ENCODE measurements around the gene SPDYC.
"Not testable (repeated sequence)": the region's sequence is repeated elsewhere in the genome, so short reads cannot be mapped to it uniquely, and the experiment has no call there.

SPDYC gene

DNA sequence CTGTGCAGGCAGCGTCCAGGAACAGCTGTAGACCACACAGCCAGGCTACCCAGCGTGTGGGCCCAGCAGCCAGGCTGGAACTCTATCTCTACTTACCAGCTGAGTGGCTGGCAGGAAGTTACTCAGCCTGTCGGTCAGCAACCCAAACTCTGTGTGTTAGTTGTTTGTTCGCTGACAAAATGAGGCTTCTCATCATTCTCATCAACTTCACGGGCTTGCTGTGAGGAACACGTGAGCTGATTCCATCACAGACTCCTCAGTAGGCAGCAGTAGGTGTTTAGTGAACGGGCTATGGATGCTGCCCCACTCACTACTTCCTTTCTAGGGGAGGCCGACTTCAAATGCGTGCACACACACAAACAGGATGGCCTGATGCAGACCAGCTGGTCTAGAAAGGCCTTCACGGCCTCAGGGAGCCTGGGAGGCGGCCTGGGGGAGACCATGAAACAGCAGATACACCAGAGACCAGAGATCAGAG, 830 bp upstream of the SPDYC start:
- no peak for DNase-seq (ENCODE audit: low read depth)

DNA sequence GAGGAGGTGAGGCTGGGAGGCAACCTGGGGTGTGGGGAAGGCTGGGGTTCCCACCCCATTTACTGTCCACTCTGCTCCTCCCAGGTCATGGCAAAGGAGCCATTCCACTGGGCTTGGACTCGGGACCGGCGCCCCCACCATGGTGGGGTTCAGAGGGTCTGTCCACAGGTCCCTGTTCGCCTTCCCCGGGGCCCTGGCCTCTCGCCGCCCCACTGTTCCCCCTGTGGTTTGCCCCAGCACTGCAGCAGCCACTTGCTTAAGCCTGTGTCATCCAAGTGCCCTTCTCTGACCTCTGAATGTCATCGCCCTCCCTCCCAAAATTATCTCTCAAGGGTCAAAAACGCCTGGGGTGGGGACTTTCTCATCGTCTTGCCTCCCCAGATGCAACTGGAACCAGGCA, 2.6 kb downstream of the SPDYC start:
- DNase-seq (ENCODE audit: low read depth), result no peak

DNA sequence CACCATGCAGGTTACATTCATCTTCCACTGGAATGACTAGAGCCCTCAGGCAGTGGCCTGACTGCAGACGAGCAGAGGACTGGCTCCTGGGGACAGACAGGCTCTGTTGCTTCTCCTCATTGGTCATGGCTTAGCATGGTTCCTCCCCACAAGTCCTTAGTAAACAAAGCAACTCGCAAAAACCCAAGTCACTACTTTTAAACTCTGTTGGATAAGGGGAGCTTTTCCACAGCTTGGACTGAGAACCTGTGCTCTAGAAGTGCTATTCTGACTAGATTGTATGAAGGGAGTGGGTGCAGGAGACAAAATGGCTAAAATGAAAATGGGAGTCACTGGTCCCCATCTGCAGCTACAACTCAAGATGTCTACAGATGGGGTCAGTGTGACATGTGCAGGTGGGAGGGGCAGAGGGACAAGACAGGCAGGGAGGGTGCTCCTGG, 4.6 kb downstream of the SPDYC start:
- DNase-seq (ENCODE audit: low read depth), result not testable (repeated sequence)

DNA sequence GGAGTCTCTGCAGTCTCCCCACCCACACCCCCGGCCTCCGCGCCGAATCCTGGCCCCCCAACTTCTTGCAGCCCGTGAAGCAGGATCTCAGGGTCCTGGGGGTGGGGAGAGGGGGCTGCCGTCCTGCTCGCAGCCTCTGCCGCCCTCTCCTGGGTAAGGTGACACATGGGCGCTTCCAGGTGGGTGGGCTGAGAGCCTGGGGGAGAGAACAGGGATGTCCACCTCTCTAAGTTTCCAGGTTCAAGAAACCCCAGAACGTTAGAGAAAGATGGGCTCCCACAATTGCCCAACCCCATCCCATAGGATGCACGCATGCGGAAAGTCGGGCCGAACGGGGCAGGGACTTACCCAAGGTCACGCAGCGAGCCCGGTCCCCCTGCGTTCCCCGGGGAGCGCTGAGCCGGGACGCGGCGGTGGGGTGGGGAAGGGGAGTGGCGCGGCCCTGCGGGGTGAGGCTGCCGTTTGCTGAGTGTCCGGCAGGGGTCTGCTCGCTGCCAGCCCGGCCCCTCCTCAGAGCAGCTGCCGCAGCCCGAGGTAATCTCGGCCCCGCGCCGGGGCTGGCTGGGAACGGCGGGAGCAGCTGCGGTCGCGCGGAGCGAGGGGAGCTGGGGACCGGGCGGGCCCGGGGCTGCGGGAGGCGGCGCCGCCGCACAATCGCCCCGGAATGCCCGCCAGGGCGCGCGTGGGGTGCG, 11.0 kb downstream of the SPDYC start:
- DNase-seq (ENCODE audit: low read depth), result peak; percentile 68

DNA sequence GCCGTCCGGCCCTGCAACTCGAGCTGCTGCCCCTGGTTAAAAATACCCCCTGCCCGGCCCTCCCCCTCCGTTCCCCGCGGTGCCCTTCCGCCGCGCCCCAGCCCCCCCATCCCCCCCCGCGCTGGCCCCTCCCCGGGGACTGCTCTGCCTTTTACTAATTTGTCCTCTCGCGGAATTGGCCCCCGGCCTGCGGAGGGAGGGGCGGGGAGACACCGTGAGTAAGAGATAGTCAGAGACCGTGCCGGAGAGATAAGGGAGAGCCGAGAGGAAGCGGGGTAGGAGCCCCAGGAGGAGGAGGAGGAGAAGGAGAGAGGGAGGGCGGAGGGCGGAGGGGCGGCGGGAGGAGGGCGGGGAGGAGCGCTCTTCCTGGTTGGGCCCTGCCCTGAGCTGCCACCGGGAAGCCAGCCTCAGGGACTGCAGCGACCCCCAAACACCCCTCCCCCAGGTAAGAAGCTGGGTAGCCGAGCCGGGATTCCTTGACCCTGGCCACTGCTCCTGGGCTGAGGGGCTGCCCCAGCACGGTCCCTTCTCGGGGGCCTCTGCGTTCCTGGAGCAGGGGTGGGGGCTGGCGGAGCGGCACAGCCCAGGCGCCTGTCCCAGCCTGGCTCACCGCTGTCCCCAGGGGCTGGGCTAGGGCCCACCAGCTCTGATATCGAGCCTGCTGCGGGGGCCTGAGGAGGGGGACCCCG, 11.7 kb downstream of the SPDYC start, which contains the start of gene CAPN1:
Gene CAPN1 (plus strand): TSS at position 360 of the 689 bp plus-strand sequence. CDS start 774 bp downstream, outside the sequence.
- DNase-seq (ENCODE audit: low read depth), result peak; percentile 74

DNA sequence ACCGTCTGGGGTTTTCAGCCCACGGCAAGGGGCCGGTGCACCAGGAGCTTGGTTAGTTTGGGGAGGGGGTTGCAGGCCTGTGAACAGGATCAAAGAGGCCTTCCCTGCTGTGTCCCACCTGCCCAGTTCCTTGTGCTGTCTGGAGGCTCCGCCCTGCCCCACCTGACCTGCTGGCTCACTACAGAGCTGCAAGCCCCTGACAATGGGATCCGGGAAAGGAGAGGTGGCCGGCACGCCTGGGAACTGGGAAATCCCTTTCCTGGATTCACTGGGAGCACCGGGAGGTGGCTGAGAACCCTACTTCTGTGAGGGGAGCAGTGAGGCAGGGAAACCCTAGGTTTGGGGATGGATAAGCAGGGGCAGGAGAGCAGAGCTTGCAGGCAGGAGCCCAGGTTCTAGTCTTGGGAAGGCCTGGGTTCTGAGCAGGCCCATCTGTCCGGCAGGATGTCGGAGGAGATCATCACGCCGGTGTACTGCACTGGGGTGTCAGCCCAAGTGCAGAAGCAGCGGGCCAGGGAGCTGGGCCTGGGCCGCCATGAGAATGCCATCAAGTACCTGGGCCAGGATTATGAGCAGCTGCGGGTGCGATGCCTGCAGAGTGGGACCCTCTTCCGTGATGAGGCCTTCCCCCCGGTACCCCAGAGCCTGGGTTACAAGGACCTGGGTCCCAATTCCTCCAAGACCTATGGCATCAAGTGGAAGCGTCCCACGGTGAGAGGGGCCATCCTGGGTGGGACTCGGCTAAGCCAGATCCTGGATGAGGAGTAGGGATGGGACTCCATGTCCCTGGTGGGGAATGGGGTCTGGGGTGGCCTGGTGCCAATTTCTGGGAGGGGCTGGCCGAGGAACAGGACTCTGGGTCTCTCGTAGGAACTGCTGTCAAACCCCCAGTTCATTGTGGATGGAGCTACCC, 12.5 kb downstream of the SPDYC start:
- no peak for DNase-seq (ENCODE audit: low read depth)

DNA sequence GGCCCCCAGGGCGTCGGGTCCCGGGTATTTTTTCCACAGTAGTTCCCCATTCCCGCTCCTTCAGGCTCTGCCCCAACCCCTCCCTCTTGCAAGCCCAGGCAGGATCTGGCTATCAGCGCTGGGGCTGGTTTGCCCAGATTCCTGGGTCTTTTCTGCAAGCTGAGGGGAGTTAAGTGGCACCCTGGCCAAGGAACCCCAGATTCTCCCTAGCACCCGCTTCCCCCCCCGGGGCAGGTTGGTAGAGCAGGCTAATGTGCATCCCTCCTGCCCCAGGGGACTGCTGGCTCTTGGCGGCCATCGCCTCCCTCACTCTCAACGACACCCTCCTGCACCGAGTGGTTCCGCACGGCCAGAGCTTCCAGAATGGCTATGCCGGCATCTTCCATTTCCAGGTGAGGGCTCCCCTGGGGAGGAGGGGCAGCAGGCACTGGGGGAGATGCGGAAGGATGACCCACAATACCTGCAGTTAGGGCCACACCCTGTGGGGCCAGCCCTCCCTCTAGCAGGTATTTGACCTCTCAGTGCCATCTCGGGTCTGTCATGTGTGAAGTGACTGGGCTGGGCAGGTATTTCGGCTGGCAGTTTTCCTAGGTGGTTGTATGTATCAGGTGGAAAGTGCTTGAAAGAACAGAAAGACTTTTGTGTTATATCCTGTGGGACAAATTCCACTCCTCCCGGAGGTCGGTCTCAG, 13.3 kb downstream of the SPDYC start:
- DNase-seq (ENCODE audit: low read depth), result no peak

DNA sequence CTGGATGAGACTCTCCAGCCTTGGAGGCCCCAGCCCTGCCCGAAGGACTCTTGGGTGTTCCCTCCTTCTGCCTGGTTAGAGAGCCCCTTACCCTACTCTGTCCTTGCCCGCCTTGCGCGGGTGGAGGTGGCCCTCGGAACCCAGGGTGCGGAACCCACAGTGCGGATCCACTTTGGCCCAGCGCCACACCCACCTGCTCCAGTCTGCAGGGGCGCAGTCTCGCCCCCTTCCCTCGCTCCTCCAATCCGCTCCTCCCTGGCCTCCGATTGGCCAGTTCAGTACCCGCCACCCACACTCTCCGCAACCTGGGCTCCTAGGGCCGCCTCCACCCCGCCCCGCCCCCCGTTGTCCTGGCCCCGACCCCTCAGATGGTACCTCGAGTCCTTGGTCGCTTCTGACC, 14.1 kb downstream of the SPDYC start:
- no peak for DNase-seq (ENCODE audit: low read depth)

DNA sequence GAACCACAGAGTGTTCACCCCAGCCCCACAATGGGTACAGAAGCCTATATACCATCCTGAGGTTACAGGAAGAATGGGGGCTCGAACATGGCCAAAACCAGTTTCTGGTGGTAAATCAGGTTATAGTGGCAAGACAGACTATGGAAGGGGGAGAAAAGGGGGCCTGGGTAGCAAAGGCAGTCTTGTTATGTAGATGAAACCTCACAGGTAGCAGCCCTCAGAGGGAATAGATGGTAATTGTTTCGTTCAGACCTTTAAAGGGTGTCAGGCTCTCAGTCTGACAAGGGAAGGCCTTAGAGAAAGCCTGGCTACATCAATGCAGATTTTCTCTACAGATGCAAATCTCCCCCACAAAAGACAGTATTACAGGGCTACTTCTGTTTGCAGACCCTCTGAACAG, 15.1 kb downstream of the SPDYC start:
- no peak for DNase-seq (ENCODE audit: low read depth)

DNA sequence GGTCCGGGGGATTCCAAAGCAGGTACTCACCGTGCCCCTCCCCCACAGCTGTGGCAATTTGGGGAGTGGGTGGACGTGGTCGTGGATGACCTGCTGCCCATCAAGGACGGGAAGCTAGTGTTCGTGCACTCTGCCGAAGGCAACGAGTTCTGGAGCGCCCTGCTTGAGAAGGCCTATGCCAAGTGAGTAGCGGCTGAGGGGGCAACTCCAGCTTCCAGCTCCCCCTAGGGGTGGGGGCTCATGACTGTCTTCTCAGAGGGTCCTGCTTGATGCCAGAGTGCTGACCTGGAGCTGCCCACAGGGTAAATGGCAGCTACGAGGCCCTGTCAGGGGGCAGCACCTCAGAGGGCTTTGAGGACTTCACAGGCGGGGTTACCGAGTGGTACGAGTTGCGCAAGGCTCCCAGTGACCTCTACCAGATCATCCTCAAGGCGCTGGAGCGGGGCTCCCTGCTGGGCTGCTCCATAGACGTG, 15.9 kb downstream of the SPDYC start:
- no peak for DNase-seq (ENCODE audit: low read depth)

DNA sequence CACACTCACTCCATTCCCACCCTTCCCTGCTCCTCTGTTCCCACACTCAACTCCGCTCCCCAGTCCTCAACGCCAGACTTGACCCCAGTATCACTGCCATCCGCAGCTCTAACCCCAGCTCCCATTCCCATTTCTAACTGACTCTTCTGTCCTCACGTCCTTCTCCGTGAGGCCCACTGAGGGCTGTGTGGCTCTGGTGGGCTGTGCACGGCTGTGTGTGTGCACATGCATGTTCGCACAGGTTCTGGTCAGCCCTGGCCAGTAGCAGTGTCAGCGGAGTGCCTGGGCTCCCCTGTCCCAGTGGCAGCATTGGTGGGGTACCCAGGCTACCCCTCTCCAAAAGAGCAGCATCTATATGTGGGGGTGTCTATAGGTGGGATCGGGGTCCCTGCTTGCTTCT, 16.7 kb downstream of the SPDYC start:
- no peak for DNase-seq (ENCODE audit: low read depth)

DNA sequence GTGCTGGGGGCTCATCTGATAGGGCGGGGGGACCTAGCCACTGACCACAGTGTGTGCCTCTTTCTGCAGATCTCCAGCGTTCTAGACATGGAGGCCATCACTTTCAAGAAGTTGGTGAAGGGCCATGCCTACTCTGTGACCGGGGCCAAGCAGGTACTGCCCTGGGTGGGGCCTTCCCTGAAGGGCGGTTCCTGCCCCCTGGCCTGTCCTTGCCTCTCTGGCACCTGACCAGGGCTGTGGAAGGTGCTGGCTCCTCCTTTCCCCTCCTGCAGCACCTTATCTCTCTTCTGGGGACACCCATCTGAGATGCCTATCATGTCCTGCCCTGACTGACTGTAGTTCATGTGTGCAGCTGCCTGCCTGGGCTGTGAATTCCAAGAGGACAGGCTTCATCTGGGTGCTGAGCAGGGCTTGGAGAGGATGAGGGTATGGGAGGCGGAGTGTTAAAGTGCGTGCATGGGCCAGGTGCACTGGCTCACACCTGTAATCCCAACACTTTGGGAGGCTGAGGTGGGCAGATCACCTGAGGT, 17.2 kb downstream of the SPDYC start:
- DNase-seq (ENCODE audit: low read depth), result no peak

DNA sequence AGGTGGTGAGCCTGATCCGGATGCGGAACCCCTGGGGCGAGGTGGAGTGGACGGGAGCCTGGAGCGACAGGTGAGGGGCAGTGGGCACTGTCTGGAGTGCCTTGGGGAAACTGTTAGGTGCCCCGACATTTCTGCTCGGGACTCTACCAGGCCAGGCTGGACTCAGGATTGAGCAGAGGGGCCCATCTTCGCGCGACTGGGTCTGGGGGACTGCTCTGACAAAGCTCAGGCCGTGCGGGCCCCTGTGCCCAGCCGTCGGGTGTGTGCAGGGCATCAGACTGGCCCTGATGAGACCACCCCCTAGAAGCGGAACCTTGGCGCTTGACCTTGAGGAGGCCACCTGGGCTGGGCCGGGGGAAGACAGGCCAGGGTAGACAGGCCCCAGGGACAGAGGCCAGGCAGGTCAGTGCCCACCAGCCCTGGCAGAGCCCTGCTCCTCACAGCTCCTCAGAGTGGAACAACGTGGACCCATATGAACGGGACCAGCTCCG, 18.0 kb downstream of the SPDYC start:
- DNase-seq (ENCODE audit: low read depth), result no peak

DNA sequence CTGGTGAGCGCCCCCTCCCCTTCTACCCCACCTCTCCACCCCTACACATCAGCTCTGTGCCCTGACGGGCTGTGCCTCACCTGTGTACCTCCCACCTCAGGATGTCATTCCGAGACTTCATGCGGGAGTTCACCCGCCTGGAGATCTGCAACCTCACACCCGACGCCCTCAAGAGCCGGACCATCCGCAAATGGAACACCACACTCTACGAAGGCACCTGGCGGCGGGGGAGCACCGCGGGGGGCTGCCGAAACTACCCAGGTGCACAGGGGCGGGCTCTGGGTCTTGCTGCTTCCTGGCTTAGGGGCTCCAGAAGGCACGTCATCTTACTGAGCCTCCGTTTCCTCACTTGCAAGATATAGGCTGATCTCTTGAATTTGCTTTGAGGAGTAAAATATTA, 18.5 kb downstream of the SPDYC start:
- DNase-seq (ENCODE audit: low read depth), result no peak

DNA sequence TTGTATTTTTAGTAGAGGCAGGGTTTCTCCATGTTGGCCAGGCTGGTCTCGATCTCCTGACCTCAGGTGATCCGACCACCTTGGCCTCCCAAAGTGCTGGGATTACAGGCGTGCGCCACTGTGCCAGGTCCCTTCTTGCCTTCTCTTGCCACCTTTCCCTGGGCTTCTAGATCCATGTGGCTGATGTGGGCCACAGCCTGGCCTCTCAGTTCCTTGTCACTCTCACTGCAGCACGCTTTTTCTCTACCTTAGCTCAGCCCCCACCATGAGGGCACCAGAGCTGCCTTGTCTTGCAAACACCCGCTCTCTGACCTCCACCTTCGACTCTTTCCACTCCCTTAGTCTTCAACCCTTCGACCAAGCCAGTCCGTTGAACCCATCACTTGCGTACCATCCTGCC, 19.2 kb downstream of the SPDYC start:
- DNase-seq (ENCODE audit: low read depth), result no peak

DNA sequence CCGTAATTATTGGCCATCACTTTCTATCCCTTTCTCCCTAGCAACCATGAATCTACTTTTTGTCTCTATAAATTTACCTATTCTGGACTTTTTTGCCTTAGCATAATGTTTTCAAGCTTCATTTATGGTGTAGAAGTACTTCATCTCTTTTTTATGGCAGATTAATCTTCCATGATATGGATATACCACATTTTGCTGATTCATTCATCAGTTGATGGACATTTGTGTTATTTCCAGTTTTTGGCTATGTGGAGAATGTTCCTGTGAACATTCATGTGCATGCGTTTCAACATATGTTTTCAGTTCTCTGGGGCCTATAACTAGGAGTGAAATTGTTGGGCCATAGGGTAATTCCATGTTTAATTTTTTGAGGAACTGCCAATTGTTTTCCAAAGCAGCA, 24.5 kb downstream of the SPDYC start:
- no peak for DNase-seq (ENCODE audit: low read depth)

DNA sequence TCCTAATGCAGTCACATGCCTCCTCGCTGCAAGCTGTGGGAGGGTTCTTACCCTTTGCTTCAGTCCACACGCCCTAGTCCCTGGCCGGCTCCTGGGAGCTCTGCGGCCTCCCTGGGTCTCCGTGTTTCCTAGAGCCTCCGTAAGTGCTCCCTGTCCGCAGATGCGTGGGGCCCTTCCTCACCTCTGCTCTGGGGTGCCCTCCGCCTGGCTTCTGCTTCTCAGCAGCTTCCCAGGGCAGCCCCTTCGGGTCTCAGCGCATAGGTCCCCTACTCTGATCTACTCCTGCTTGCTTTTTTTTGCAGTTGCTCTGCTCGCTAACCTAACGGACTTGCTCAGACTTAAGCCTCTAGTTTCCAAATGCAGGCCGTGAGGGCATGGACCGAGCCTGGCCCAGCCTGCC, 34.1 kb downstream of the SPDYC start:
- DNase-seq (ENCODE audit: low read depth), result no peak

DNA sequence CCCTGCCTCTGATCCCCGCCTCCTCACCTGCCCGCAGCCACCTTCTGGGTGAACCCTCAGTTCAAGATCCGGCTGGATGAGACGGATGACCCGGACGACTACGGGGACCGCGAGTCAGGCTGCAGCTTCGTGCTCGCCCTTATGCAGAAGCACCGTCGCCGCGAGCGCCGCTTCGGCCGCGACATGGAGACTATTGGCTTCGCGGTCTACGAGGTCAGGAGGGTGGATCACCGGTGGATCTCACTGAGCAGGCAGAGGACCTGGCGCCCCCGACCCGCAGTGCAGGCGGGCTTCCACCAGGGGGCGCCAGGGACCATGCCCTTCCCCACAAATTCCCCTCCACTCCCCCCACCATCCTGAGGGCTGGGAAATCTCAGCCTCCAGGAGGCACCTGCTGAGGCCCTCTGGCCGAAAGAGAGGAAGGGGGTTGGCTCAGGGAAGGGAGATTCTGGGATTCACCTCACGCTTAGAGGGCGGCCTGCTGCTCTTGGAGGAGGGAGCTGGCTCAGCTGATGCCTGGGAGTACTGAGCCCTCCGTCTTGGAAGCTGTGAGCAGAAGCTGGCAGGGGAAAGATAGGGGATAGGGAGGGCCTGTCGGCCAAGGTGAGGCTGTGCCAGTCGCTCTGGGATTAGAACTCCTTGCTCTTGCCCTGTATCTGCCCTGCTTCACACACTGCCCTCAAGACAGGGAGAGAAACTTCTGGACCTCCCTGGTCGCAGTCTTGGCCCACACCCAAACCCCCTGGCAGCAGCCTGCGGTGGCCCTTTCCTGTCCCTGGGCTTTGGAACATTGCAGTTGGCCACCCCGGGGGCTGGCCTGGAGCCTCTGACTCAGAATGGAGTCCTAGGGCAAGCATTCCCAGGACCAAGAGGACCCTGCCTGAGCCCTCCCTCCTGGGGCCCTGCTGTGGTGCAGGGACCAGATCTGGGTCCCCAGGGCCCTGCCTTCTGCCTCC, 34.9 kb downstream of the SPDYC start:
- peak; percentile 49 for DNase-seq (ENCODE audit: low read depth)

DNA sequence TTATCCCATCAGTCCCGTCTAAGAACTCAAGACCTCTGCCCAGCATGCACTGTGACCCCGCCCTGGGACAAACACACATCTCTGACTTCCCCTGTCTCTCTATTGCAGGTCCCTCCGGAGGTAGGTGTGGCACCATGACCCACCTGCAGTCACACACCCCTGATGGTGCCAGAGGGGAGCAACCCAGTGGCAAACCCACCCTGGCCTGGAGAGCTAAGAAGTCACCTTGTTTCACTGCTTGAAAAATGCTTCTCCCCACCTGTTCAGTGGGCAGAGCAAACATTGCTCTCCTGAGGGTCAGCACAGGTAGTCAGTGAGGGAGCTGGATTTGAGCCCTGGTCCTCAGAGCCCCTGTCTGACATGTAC, 35.6 kb downstream of the SPDYC start:
- DNase-seq (ENCODE audit: low read depth), result no peak

DNA sequence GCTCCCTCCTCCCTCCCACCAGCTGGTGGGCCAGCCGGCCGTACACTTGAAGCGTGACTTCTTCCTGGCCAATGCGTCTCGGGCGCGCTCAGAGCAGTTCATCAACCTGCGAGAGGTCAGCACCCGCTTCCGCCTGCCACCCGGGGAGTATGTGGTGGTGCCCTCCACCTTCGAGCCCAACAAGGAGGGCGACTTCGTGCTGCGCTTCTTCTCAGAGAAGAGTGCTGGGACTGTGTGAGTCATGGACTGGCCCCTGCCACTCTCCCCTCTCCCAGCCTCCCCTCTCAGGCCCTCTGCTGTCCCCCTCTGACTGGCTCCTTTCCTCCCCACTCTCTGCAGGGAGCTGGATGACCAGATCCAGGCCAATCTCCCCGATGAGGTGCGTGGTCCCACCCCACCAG, 36.4 kb downstream of the SPDYC start:
- no peak for DNase-seq (ENCODE audit: low read depth)

All from activated T-cell treated with anti-CD3 and anti-CD28 coated beads for 48 hours (primary cell).